Urinary bladder (tissue), 4 donors: Measurements from ENCODE around the gene RPRD2. TPM values are rescaled to one million over a fixed set of nuclear protein-coding genes. Genes with fewer than 3 reads are reported as not detected.
A peak's percentile ranks its signal among the peaks of the same experiment; 100 is the strongest.

ENCODE experiments used
- DNase-seq: peaks from one replicate; pipeline ENCODE4 v3.0.0-alpha.2; 2015; ENCODE audit errors: extremely low spot score
- H3K27ac ChIP-seq: one replicate; pipeline ENCODE4 v1.5.1; 2013; ENCODE audit warnings: low read depth, mild to moderate bottlenecking, moderate library complexity
- H3K36me3 ChIP-seq: one replicate; pipeline ENCODE4 v1.6.1; 2013; ENCODE audit warnings: mild to moderate bottlenecking, moderate library complexity; ENCODE audit not compliant: insufficient read depth
- H3K4me1 ChIP-seq: one replicate; pipeline ENCODE4 v1.6.1; 2013; ENCODE audit warnings: mild to moderate bottlenecking, moderate library complexity; ENCODE audit not compliant: insufficient read depth
- H3K4me3 ChIP-seq: one replicate; pipeline ENCODE4 v1.5.1; 2013; ENCODE audit warnings: low read depth, low read length
- WGBS: extraction: QIAGEN DNeasy Blood & Tissue Kit; methylation state at CpG from one replicate; pipeline ENCODE4 v1.1.7; 2013; 5-methylcytosine and 5-hydroxymethylcytosine counted together
- polyA plus RNA-seq: library from polyadenylated mRNA; stranded (reverse); fragments of 200-250 nt; gene quantifications from one replicate; pipeline ENCODE4 v1.2.3, GENCODE V29; 2013
- total RNA-seq: library from RNA; depleted of rRNA; stranded (reverse); fragments of >200 nt; gene quantifications from one replicate; pipeline ENCODE4 v1.2.3, GENCODE V29; 2014
- donor health status: healthy with polysubstance abuse.
- donor health status: healthy.

Gene RPRD2
- total and polyA plus RNA-seq, 2 donors: 19.3 to 23.4 TPM

DNA sequence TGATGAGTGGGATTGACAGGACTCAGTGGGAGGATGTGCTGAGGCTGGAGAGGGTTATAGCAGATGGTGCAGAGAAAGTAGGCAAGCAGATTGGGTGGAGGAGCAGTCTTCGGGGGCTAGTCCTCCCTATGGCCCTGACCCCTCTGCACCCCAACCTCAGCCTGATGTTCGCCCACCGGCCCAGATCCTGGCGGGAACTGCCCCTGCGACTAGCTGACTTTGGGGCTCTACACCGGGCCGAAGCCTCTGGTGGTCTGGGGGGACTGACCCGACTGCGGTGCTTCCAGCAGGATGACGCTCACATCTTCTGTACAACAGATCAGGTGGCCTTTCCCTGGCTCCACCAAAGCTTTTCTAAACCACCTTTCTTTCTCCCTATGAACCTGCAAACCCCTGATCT is 134.4 kb downstream of the RPRD2 start:
- H3K4me1 ChIP-seq: no peaks in the 10 kb centered on the region
- no peaks in the 10 kb centered on the region for H3K36me3 ChIP-seq
- WGBS: 98% methylated on average over 10 of the region's 10 CpGs
- no peak overlapping the region for H3K4me3 ChIP-seq
- no peak for DNase-seq
- no peak overlapping the region for H3K27ac ChIP-seq

DNA sequence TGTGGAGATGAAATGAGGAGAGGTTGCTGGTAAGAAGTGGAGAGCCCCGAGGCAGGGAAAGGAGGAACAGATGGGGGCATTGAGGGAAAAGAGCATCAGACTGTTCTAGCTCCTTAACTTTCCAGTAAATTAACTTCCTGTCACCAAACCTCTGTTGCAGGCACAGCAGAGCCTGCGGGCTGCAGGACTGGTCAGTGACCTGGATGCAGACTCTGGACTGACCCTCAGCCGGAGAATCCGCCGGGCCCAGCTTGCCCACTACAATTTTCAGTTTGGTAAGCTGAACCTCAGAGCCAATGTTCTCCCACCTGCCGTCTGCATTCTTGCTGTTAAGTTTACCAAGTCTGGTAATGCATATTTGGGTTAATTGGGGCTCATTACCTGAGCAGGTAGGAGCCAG is 141.5 kb downstream of the RPRD2 start:
- Histone ChIP-seq H3K4me1 (no peaks in the 10 kb centered on the region), H3K27ac (no peak overlapping the region), H3K4me3 (no peak overlapping the region), H3K36me3 (peaks cover 4% of the 10 kb centered on the region)
- DNase-seq: no peak
- 93% methylated on average over 6 of the region's 6 CpGs for WGBS

GRCh38 chr1:150507912-150508864 is 144.2 kb downstream of the RPRD2 start, which contains the start of gene ECM1:
Gene ECM1 (plus strand): TSS chr1:150508109. CDS start chr1:150508210, 101 bp downstream.
- no peaks in the 10 kb centered on the region for H3K4me1 ChIP-seq
- H3K36me3 ChIP-seq: peaks cover 4% of the 10 kb centered on the region
- WGBS: 42% methylated on average over 7 of the region's 7 CpGs
- no peak within 1 kb of the TSS for H3K4me3 ChIP-seq
- no peak for DNase-seq
- peak within 1 kb of the TSS; percentile 44 for H3K27ac ChIP-seq

DNA sequence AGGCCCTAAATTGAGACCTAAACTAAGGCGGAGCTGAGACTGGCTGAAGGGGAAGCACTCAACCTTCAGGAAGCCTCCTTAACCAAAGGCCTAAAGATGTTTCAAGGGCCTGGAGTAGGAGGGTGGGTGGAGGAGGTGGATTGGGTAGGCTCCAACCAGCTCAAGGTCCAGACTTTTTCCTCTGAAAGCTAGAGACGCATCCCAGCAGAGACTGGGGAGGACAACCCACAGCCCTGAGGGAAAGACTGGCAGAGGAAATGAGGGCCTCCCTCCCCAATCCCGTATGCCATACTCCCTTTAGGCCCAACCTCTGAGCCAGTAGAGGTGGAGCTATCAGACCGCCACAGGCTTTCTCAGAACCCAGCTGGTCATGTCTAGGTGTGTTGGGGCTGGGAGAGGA is 145.0 kb downstream of the RPRD2 start:
- WGBS: 62% methylated on average over 4 of the region's 4 CpGs
- H3K4me3 ChIP-seq: no peak overlapping the region
- no peak for DNase-seq
- H3K36me3 ChIP-seq: peaks cover 4% of the 10 kb centered on the region
- no peak overlapping the region for H3K27ac ChIP-seq
- H3K4me1 ChIP-seq: no peaks in the 10 kb centered on the region

DNA sequence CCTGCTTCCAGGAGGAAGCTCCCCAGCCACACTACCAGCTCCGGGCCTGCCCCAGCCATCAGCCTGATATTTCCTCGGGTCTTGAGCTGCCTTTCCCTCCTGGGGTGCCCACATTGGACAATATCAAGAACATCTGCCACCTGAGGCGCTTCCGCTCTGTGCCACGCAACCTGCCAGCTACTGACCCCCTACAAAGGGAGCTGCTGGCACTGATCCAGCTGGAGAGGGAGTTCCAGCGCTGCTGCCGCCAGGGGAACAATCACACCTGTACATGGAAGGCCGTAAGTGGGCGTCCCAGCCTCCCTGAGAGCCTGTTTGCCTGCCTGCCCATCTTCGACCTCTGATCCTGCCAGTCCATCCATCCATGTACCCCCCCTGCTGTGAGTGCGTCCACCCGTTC is 147.6 kb downstream of the RPRD2 start:
- no peaks in the 10 kb centered on the region for H3K36me3 ChIP-seq
- H3K4me1 ChIP-seq: no peaks in the 10 kb centered on the region
- 94% methylated on average over 12 of the region's 12 CpGs for WGBS
- no peak for DNase-seq
- H3K4me3 ChIP-seq: no peak overlapping the region
- no peak overlapping the region for H3K27ac ChIP-seq

DNA sequence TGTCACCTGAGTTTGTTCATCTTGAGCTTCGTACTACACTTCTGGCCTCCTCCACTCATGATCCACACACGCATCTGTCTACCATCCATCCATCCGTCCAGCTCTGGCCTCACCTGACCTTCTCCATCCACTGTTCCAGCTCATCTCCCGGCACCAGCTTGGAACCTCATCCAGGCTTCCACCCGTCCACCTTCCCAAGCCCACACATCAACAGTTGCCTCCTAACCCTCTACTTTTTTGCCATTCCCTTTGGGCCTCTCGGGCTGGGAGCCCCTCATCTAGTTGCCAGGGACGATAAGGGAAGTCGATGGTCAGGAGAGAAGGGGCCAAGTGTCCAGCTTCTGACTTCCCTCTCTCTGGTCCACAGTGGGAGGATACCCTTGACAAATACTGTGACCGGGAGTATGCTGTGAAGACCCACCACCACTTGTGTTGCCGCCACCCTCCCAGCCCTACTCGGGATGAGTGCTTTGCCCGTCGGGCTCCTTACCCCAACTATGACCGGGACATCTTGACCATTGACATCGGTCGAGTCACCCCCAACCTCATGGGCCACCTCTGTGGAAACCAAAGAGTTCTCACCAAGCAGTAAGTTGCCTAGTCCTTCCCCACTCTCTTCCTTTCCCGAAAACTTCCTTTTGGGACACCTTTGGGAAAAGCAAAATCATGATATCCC is 148.2 kb downstream of the RPRD2 start:
- Histone ChIP-seq H3K36me3 (no peaks in the 10 kb centered on the region), H3K27ac (no peak overlapping the region), H3K4me3 (no peak overlapping the region), H3K4me1 (no peaks in the 10 kb centered on the region)
- DNase-seq: no peak
- WGBS: 87% methylated on average over 17 of the region's 17 CpGs

DNA sequence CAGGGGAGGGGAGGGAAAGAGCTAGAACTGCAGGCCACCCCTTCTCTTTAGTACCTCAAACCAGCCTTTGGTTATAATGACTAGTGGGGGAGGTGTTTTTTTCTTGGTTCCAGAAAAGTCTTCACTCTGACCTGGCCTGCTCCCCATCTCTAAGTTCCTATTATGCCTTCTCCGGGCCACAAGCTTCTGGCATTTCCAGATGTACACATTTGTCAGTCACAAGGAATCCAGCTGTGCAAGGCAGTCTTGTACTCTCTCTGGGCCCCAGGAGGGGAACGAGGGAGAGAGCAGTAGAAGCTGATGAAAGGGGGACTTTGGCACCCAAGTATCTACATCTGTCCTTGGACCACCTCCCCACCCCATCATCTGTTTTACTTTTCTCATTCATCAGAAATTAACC is 148.9 kb downstream of the RPRD2 start:
- no peaks in the 10 kb centered on the region for H3K4me1 ChIP-seq
- no peak overlapping the region for H3K4me3 ChIP-seq
- H3K36me3 ChIP-seq: no peaks in the 10 kb centered on the region
- H3K27ac ChIP-seq: no peak overlapping the region
- DNase-seq: no peak
- 44% methylated on average over 2 of the region's 2 CpGs for WGBS

DNA sequence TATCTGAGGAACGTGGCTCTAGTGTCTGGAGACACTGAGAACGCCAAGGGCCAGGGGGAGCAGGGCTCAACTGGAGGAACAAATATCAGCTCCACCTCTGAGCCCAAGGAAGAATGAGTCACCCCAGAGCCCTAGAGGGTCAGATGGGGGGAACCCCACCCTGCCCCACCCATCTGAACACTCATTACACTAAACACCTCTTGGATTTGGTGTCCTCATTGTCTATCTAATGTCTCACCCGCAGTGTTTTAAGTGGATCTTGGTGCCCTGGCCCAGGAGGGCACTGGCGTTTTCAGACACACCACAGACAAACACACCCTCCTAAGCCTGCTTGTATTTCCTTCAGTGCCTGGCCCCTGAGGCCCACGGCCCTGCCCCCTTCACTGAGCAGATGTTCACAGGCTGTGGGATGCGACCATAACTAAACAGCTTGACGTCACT is 149.4 kb downstream of the RPRD2 start:
- no peak overlapping the region for H3K4me3 ChIP-seq
- H3K27ac ChIP-seq: no peak overlapping the region
- 71% methylated on average over 7 of the region's 7 CpGs for WGBS
- H3K36me3 ChIP-seq: no peaks in the 10 kb centered on the region
- no peaks in the 10 kb centered on the region for H3K4me1 ChIP-seq
- no peak for DNase-seq

DNA sequence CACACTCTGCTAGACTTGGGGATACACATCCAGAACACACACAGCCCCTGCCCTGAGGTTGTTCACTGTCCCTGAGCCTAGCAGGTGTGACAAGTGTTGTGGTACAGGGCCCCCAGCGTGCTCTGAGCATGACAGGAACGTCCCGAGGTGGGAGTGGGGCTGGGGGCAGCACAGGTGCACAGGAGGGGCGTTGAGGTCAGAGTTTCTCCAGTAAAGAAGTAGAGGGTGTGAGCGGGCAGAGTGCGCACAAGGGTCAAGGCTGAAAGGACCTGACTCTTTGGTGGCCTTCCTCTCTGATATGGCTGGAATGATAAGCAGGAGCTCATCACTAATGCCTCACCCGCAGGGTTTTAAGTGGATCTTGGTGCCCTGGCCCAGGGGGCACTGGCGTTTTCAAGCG is 150.3 kb downstream of the RPRD2 start:
- H3K36me3 ChIP-seq: no peaks in the 10 kb centered on the region
- WGBS: 91% methylated on average over 9 of the region's 9 CpGs
- no peak for DNase-seq
- no peak overlapping the region for H3K4me3 ChIP-seq
- no peak overlapping the region for H3K27ac ChIP-seq
- H3K4me1 ChIP-seq: no peaks in the 10 kb centered on the region

DNA sequence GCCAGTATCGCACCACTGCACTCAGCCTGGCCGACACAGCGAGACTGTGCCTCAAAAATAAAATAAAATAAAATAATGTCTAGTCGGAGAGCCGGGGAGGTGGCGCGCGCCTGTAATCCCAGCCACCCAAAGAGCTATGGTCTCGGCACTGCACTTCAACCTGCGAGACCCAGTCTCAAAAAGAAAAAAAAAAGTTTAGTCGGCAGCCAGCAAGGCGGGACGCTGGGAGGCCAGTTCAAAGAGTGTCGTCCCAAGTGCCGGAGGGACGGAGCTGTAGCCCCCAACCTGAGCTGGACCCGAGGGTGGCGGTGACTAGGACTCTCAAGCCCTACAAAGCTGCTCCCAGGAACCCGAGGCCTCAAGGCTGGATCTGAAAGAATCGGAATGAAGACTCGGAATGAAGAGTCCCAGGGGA is 151.0 kb downstream of the RPRD2 start:
- no peaks in the 10 kb centered on the region for H3K36me3 ChIP-seq
- peak overlapping the region; percentile 55 for H3K4me3 ChIP-seq
- no peak for DNase-seq
- H3K4me1 ChIP-seq: no peaks in the 10 kb centered on the region
- 23% methylated on average over 21 of the region's 21 CpGs for WGBS
- no peak overlapping the region for H3K27ac ChIP-seq

DNA sequence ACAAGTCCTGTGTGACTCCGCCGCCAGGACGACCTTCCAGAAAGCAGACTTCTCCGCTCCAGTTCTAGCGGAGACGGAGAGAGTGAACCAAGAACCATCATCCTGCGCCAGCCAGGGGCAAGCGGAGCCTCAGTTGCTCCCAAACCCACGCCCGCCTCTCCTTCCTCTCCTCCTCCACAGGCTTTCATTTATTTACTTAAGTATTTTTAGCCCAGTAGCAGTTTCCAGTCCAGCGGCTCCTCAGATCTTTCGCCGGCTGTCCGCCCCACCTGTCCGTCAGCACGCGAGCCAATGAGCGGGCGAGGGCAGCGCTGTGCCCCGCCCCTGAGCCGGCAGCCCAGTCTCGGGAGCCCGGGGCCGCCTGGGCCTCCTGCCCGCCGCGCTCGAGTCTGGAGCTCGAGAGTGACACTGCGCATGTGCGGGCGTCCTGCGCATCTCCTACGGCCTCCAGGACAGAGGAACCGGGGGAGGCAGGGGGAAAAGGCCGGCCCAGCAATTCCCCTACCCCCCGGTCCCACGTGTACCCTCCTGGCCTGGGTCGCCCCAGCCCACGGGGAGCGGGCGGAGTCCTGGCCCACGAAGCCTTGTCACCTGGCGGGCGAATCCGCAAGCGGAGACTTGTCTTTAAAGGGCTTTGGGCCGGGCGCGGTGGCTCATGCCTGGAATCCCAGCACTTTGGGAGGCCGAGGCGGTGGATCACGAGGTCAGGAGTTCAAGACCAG is 151.5 kb downstream of the RPRD2 start, which contains the start of gene FALEC:
Gene FALEC (plus strand): TSS at position 425 of the 722 bp plus-strand sequence.
- Histone ChIP-seq H3K4me3 (peak within 1 kb of the TSS; percentile 55), H3K36me3 (no peaks in the 10 kb centered on the region), H3K4me1 (no peaks in the 10 kb centered on the region), H3K27ac (no peak within 1 kb of the TSS)
- WGBS: under 1% methylated on average over 54 of the region's 54 CpGs
- DNase-seq: peak; percentile 85

GRCh38 chr1:150516050-150516591 is 152.2 kb downstream of the RPRD2 start:
- H3K27ac ChIP-seq: no peak overlapping the region
- no peaks in the 10 kb centered on the region for H3K4me1 ChIP-seq
- peak overlapping the region; percentile 55 for H3K4me3 ChIP-seq
- DNase-seq: no peak
- WGBS: 1% methylated on average over 19 of the region's 19 CpGs
- H3K36me3 ChIP-seq: no peaks in the 10 kb centered on the region

DNA sequence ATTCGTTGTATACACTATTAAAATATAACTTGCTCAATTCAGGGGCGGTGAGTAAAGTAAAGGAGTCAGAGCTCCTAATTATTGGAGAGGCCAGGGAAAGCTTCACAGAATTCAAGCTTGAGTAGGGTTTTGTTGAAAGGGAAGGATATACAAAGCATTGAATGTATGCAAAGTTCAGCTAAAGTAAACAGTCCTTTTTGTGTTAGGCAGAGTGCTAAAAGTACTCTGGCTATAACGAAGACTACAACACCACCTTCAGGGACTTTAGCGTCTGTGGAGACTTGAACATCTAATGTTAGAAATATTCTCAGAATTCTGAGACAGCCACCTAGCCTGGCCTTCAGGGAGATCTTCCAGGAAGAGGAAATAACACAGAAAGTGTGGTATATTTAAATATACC is 152.7 kb downstream of the RPRD2 start:
- no peak overlapping the region for H3K27ac ChIP-seq

More for the DNA sequence above, 152.7 kb downstream of the RPRD2 start:
- H3K36me3 ChIP-seq: no peaks in the 10 kb centered on the region
- 32% methylated on average over 4 of the region's 4 CpGs for WGBS
- no peaks in the 10 kb centered on the region for H3K4me1 ChIP-seq
- H3K4me3 ChIP-seq: peak overlapping the region; percentile 4
- no peak for DNase-seq
